GM04503 (cell line): Measurements from ENCODE around the gene METAP1D.

Source experiments
- DNase-seq: peaks from one replicate; pipeline ENCODE4 v3.0.0-alpha.2; 2012; ENCODE audit warnings: low read depth

The METAP1D gene

DNA sequence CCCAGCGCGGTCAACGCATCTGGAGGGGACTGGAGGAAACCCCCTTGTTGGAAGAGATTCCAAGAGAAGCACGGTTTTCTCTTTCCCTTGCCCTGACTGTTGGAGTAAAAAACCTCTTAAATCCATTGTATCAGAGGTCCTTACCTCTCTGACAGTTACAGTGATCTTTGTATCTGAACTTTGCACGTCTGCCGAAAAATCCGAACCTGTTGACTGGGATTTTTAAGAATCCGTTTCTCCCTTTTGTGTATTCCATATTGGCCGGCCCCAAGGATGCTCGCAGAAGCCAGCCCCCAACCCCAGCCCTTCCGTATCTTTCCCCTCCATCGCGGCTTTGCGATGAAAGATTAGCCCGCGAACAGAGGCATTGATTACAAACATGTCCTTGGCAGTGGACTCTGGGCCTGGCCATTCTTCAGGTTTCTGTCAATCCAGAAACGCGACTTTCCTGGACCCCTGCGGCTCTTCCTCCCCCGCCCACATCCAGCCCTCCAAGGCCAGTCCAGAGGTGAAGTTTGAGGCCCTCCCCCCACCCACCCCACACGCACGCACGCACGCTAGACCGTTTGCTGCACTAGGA, 81.0 kb downstream of the METAP1D start:
- DNase-seq = no peak

DNA sequence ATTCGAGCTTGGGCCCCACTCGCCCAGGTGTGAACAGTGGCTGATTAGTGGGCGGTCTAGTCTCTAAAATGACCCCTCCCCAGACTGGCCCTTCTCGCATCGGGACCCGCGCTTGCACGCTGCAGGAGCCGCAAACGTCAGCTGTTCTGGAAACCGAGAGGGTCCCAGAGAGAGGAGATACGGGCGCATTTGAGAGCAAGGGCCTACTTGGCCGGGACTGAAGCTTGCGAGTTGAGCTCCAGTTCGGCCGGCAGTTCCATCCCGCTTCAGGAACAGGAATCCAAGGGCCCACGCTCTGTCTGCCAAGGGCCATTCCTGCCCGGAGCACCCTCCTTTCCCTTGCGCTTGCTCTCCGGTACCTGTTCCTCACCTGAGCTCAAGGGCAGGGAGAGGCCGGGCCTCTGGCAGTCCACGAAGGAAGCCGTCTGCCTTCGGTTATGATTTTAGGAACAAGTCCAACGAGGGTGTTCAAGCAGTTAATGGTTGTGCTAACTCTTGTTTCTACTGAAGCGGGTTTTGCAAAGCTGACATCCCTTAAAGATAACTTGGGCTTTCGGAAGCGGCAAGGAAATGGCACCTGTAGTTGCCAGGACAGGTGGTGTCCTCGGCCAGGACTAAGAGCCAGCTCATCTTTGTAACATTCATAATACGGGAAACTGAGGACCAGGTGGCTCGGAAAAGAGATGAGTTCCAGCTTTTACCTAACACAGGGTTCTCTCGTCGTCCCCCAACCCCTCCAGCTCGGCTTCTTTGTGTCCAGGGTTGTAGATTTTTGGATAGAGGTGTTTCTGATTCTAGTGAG, 81.7 kb downstream of the METAP1D start:
- no peak for DNase-seq

DNA sequence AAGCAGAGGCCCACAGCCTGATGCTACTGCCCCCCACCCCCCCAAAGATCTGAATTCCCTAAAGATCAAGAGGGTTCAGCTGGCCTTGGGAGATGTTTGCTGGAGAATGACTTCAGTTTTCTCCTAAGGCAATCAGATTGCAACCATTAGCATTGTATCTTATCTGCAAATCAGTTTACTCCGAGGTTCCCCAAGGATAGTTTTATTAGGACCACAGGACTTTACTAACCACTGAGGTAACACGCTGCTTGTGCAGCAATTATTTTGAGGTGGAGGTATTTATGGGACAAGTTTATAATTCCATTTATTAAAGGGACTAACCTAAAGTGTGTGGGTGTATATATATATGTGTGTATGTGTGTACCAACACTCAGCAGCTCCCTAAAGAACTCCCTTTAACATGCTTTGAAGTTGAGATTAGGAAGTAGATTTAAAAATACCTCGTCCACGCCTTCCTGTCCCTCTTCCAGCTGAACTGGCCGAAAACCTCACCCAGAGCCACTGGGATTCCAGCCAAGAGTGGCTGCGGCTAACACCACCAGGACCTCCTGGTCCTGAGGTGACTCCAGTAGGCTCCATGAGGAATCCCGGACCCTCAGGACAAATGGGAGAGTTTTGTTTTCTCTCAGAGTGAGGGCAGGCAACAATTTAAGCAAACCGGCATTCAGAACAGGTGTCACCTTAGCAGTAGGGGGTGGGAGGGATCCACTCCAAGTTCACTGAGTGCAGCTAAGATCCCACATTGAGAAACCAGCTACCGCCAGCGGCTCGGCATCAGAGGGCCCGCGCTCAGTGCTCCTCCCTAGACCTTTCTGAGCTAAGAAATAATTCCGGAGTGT, 82.6 kb downstream of the METAP1D start:
- no peak for DNase-seq

DNA sequence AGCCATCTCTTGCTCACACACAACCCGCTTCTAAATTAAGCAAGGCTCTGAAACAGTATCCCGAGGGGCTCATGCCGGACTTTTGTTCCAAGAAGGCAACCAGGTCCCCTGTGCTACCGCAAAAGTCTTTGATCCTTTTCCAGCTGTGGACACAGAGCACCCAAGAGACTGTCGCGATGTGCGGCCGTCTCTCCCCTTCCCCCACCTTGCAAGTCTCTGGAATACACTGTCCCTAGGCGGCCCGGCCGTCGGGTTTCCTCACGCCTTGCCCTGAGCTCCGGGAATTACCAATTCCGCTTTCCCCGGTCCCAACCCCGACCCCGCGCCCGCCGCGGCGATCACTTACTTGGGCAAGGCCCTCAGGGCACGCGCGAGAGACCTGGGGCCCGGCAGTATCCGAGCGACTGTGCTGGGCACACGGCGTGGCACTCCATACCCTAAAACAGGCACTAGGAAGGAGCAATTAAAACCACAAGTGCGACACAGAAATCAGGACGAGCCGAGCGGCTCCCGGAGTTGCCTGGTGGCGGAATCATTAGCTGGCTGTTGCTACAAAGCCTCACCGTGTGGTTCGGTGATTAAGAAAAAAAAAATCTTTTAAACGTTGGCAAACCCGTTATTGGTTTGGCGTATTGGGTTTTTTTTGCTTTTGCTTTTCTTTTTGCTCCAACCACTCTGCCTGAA, 83.3 kb downstream of the METAP1D start:
- no peak for DNase-seq

DNA sequence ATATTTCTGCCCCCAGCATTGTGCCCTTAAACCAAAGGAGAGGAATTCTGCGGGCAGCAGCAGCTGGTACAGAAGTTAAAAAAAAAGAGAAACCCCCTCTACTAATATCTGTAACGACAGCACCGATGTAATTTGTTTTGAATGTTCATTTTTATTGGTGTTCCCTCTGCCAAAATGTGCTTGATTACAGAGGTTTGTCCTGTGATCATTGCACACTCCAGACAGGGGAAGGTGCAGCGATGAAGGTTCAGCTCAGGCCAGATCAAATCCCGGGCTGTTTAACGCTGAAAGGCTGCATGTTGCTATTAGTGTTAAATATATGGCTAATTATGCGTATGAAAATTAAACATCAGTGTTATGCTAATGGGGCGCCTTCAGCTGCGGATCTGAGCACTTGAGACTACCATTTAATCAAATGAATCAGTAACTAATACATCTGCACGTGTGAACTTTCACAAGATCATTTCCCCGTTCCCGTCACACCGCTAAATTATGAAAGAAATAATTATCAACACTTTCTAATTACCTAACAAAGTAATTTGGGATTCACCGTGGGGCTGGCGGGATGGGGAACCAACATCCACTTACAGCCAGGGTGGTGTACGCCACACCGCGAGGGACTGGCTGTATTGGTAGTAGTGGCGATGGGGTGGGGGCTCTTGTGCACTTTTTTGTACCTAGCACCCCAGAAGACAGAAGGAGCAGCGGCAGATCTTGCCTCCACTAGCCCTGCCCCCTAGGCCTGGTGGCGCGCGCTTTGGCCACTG, 84.1 kb downstream of the METAP1D start:
- DNase-seq = no peak

DNA sequence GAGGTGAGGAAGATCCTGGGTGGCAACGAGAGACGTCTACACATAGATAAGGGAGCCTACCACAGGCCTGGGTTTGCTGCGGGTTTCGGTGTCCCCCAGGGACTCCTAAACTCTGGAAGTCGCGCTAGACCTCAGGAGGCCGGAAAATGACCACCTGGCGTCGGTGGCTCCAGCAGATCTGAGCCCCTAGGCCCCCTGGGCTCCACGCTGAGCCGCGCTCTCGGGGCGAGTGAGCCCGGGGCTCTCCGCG, 84.6 kb downstream of the METAP1D start:
- DNase-seq = no peak

DNA sequence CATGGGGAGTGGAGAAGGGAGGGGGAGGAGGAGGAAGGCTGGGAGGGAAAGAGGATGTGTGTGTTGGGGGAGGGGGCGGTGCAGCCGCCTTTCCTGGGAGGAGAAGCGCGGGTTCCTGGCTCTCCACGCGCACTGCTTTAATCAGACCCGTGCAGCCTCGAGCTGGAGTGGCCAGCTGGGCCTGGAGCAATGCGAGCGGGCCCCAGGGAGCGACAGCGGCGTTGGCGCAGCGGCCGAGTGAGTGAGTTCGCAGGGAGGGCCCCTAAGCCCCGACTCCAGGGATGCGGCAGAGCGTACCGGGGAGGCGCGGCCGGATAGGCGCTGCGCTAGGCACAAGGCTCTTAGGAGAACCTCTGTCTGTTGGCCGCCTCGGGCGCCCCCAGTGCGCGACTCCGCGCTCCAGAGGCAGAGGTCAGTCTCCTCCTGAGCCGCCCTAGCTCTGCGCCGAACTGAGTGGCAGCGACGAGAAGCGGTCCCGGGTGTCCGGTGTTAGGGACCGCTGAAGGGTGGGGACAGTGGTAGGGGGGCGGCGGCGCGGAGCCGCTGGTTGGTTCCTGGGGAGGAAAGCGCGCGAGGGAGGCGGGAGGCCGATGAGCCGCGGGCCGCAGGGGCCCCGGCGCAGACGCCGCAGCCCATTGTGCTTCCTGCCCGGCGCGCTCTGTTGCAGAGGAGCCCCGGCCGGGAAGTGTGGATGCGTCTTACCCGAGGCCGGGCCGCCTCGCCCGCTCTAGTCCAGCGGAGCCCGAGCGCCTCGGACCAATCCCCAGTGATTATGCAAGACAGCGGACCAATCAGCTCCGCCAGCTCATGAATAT, 85.1 kb downstream of the METAP1D start:
- DNase-seq = peak; percentile 93

DNA sequence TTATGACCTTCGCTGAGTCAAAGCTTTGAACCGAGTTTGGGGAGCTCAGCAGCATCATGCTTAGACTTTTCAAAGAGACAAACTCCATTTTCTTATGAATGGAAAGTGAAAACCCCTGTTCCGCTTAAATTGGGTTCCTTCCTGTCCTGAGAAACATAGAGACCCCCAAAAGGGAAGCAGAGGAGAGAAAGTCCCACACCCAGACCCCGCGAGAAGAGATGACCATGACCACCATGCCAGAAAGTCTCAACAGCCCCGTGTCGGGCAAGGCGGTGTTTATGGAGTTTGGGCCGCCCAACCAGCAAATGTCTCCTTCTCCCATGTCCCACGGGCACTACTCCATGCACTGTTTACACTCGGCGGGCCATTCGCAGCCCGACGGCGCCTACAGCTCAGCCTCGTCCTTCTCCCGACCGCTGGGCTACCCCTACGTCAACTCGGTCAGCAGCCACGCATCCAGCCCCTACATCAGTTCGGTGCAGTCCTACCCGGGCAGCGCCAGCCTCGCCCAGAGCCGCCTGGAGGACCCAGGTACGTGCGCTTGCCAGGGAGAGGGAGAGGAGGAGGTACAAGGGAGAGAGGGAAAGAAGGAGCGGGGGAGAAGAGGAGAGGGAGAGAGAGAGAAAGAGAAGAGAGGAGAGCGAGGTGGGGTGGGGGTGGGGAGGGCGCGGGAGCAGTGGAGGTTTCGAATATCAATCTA, 85.9 kb downstream of the METAP1D start, which contains the start of gene DLX1:
Gene DLX1, plus strand, starts transcription at position 48 of the 700 bp plus-strand sequence. Its CDS starts 171 bp downstream, at position 219.
- no peak for DNase-seq

DNA sequence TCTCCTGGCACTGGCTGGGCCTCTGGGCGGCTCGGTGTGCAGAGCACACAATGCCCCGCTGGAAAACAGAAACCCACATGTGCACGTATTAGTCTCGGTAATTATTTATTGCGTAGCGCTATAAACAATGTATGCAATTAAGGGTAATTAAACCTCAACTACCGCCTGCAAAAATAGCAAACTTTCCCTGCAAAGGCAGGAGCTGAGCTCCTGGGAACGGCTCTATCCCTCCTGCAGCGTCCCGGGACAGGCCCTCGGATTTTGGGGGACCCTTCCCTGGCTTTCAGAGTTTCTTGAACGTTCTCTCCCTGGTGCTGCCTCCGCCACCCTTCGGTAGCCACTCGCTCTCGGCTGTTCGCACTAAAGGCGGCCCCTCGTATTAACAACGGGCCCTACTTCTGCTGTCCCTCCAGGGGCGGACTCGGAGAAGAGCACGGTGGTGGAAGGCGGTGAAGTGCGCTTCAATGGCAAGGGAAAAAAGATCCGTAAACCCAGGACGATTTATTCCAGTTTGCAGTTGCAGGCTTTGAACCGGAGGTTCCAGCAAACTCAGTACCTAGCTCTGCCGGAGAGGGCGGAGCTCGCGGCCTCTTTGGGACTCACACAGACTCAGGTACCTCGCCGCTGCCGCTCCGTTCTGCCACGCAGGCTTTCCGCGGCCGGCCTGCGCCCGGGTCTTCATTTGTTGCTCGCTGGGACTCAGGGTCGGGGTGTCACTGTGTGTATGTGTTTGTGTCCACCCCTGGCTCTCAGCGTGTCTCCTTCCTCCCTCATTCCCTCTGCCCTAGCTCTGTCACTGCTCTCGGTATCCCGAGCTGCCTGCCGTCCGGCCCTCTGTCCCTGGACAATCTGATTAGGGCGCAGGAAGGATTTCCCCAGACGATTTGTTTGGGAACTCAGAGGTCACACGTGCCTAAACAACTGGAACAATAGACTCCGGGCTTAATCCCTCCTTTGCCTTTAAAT, 86.8 kb downstream of the METAP1D start:
- no peak for DNase-seq

DNA sequence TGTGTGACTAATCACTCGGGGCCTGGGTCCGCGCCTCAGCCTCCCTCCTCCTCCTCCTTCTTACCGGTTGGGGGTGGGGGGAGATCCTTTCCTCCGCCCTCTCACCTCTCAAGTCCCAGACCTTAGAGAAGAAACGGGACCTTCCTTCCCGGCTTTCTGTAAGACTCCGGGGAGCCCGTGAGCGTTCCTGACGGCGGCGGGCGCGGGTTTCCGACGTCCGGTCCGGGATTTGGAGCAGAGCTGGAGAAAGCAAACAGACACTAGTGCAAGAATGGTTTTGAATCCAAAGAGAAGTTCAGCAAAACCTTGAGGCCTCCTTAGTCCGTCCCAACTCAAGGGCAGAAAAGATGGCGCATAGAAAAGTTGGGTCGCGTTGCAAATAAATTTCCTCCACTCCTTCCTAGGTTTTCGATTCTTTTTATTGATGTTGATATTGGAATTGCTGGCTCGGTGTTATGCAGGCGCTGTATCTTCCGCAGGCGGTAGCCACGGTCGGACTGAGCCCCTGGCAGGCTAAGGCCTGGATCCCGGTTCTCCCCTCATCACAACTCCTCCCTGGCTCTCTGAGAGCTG, 87.5 kb downstream of the METAP1D start:
- no peak for DNase-seq

DNA sequence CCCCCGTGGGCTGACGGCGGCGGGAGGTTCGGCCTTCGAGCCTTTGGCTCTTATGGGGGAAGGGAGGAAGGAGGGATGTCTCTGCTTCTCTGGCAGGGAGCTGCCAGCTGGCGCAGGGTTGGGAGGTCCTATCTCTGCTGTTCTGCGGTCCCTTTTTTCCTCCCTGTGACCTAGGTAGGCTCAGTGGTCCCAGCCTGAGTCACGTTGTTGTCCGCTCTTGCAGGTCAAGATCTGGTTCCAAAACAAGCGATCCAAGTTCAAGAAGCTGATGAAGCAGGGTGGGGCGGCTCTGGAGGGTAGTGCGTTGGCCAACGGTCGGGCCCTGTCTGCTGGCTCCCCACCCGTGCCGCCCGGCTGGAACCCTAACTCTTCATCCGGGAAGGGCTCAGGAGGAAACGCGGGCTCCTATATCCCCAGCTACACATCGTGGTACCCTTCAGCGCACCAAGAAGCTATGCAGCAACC, 88.1 kb downstream of the METAP1D start:
- no peak for DNase-seq

DNA sequence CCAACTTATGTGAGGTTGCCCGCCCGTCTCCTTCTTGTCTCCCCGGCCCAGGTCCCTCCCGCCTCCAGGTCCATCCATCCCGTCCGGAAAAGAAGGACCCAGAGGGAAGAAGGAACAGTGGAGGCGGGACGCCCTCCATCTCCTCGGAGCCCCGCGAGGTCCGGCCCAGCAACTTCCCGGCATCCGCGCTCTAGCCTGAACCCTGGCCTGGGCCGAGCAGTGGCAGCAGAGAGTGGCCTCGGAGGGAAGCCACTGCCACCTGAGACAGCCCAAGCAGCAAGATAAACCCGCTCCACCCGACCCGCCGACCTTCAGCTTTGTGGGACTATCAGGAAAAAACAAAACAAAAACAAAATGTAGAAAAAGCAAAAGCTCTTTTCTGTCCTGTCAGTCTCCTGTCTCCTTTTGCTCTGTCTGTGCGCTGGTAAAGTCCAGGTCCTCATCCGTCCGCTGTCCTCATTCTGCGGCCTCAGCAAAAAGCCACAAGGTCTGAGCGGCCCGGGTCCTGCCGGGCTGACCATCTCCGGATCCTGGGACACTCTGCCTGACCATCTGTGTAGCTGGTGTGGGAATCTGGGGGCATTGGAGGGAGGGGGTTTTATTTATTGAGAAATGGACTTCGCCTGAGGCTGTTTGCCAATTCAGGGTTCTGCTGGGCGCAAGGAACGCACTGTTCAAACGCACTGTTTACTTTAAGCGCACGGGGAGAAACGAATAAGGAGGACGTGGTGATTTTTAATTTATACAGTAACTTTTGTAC, 88.7 kb downstream of the METAP1D start:
- DNase-seq = no peak

DNA sequence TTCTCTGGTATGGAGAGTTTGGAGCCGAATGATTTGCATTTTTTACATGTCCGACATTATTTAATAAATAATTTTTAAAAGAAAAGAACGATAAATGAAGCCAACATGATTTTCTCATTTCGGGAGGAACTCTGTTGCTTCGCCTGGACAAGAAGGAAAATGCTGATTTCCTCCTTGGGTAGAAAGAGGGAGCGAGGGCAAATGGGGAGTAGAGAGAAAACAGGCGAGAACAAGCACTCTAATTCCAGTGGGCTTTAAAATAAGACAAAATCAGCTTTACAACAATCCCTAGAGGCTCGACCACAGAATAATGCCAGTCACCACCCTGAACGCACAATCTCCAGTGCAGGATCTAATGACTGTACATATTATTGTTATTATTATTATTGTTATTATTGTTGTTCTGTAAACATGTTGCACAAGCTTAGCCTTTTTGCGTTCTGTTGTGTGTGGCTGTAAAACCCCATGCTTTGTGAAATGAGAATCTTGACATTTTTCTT, 89.3 kb downstream of the METAP1D start:
- DNase-seq = no peak

DNA sequence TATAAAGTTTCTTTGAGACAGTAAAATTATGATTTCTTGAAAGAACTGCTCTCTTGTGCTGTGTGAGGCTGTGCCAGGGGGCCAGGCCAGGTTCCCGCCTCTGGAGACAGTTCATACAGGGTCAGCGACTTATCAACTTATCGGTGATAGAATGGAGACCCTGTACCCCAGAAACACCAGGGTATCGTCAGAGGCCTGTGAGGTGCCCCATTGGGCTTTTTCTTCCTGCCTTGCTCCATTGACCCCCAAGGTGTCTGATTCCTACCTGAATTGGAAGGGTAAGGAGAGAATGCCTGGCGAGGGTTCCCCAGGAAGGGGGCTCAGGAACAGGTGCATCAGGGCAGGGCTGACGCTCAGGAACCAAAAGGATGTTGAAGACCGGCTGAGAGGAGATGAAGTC, 89.9 kb downstream of the METAP1D start:
- DNase-seq = no peak

DNA sequence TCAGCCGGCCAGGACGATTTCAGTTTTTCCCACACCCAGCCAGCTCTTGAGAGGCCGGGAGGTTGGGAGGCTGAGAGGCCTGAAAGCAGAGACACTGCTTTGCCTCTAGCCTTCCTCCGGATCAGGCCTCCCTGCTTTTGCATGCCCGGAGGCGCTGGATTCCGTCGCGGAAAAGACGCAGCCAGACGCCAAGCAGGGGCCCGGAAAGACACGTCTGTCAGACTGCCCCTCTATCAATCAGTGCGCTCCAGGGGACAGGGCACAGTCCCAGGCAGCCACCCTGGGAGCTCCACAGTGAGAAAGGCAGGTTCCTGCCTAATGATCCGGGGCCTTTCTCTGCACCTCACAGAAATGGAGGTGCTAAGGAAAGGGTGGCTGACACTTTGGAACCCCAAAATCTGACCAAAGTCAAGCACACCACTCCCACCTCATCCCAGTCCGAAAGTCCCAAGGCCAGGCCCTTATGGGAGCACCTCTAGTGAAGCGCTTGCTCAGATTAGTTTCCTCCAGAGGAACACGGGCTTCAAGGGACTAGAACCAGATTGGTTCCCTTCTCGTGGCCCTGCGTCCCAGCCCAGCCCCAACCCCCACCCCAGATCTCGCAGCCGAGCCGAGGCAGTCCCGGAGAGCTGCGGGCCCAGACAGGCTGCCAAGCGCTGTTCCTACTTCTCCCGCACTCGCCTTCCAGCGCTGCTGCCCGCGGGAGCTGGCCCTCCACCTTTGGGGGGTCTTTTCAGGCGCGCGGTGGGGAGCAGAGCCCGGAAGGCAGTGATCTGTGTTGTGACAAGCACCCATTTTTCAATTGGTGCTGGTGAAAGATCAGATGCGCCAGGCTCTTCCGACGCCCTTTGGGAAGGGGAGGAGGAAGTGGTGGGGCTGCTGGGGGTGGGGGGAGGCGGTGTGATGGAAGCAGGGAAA, 90.5 kb downstream of the METAP1D start:
- DNase-seq = no peak

DNA sequence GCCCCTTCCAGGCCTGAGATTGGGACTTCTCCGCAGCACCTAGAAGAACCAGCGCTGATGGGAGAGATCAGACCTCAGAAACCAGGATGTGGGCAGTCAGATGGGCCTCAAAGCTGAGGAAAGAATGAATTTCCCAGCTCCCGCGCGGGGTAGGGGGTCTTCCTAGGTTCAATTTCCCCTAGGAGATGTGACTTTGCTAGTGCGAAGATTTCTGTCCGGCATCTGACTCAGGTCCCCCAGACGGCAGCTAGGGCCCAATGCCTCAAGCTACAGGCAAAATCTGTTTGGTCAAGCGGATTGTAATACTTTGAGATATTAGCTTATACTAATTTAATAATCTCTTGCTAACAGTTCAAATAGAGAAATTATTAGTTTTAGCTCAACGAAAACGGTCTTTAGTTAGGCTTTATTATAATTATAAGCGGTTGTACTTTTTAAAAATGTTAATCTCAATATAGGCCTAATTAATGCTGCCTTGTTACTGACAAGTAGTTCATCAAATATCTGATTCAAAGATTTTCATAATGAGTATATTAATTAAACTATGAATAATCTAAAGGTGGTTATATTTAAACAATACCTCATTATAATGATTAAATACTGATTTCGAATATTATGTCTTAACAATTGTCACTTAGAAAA, 91.4 kb downstream of the METAP1D start:
- no peak for DNase-seq
